Panc1 (cell line): ENCODE data around the gene GALNT1. TPM values are rescaled to one million over a fixed set of nuclear protein-coding genes. Genes with fewer than 3 reads are reported as not detected.
"Not testable (repeated sequence)": the region's sequence is repeated elsewhere in the genome, so short reads cannot be mapped to it uniquely, and the experiment has no call there.

Experiments used
- ATAC-seq: fragments of 200-7000 bp; cut with Tn5 transposase; 2 replicates; pipeline ENCODE4 v1.9.1; 2020; ENCODE audit warnings: mild to moderate bottlenecking, moderate library complexity
- BruUV-seq: library from RNA; stranded (reverse); fragments of 400-500 nt; replicated peaks from 2 replicates; lab custom pipeline; 2021; lab: Mats Ljungman, UMichigan
- CTCF ChIA-PET: fragments of 300-600 bp; sonication (Branson Sonifier 250); formaldehyde crosslinking; loops from one replicate; lab custom pipeline; 2022; ENCODE audit warnings: antibody characterized with exemption; lab: Charles Lee
- POLR2A ChIA-PET: fragments of 300-600 bp; sonication (Branson Sonifier 250); formaldehyde crosslinking; loops from one replicate; lab custom pipeline; 2022; ENCODE audit warnings: antibody characterized with exemption; lab: Charles Lee
- DNase-seq: peaks from one replicate; pipeline ENCODE4 v3.0.0-alpha.2; 2010; ENCODE audit warnings: low read depth, low spot score
- H3K27ac ChIP-seq: 2 replicates; pipeline ENCODE4 v1.5.1; 2011; ENCODE audit warnings: mild to moderate bottlenecking, low read length, inconsistent platforms
- H3K27me3 ChIP-seq: fragments of 200-500 bp; sonication (Bioruptor generic); 2 replicates; pipeline ENCODE4 v1.6.0; 2014; ENCODE audit warnings: low read length, inconsistent platforms; ENCODE audit not compliant: control insufficient read depth, insufficient read depth
- H3K36me3 ChIP-seq: fragments of 200-500 bp; sonication (Bioruptor generic); 2 replicates; pipeline ENCODE4 v1.5.1; 2014; ENCODE audit warnings: inconsistent platforms, mild to moderate bottlenecking, low read length, moderate library complexity; ENCODE audit not compliant: control insufficient read depth, insufficient read depth
- H3K4me1 ChIP-seq: 2 replicates; pipeline ENCODE4 v1.5.1; 2011; ENCODE audit warnings: inconsistent platforms, mild to moderate bottlenecking, low read length, moderate library complexity; ENCODE audit not compliant: control insufficient read depth, insufficient read depth
- H3K4me3 ChIP-seq, 2 experiments: 2 replicates each; pipeline ENCODE4 v1.5.1; 2011 to 2012; ENCODE audit warnings: low read depth in 2 of 2, low read length in 2 of 2, mild to moderate bottlenecking in 2 of 2, inconsistent platforms in 1 of 2, moderate library complexity in 1 of 2
- H3K9me3 ChIP-seq: fragments of 200-500 bp; sonication (Bioruptor generic); 2 replicates; pipeline ENCODE4 v1.5.1; 2014; ENCODE audit warnings: low read depth, mild to moderate bottlenecking, inconsistent platforms, low read length, moderate library complexity; ENCODE audit not compliant: control insufficient read depth, insufficient read depth
- POLR2AphosphoS5 ChIP-seq: IDR thresholded peaks from 2 replicates; pipeline ENCODE4 v1.6.1; 2012; ENCODE audit warnings: mild to moderate bottlenecking, low read depth, low read length, moderate library complexity
- SIN3A ChIP-seq: IDR thresholded peaks from 2 replicates; pipeline ENCODE4 v1.6.1; 2012; ENCODE audit warnings: low read depth, mild to moderate bottlenecking, low read length, moderate library complexity, borderline replicate concordance; ENCODE audit not compliant: insufficient read depth
- TCF7L2 ChIP-seq: IDR thresholded peaks from 2 replicates; pipeline ENCODE4 v1.6.1; 2011; ENCODE audit warnings: mild to moderate bottlenecking, low read depth, low read length, inconsistent platforms
- in situ Hi-C: cut with HindIII; loops from 2 replicates; pipeline ENCODE4 v1.10.0; 2016; ENCODE audit warnings: low sequenced_read_pairs, low pct_unique_long_range_greater_than_20kb
- intact Hi-C: fragments of 100-400 bp; cut with micrococcal nuclease; formaldehyde crosslinking; loops from one replicate; pipeline ENCODE4 v1.10.0; 2022; ENCODE audit not compliant: unreplicated experiment
- total RNA-seq: library from RNA; stranded (reverse); gene quantifications from one replicate; pipeline ENCODE4 v1.2.1, GENCODE V29; 2021; ENCODE audit not compliant: unreplicated experiment
- TF ChIP-seq, protein P1 (sequence below): fragments of 450-650 bp; IDR thresholded peaks from 2 replicates; pipeline ENCODE4 v1.5.1; 2017; ENCODE audit warnings: mild to moderate bottlenecking
- TF ChIP-seq, protein P2 (sequence below), 2 experiments: IDR thresholded peaks; 2 replicates each; pipeline ENCODE4 v1.6.1; 2011 to 2012; ENCODE audit warnings: low read depth in 2 of 2, control low read depth in 1 of 2, low read length in 1 of 2, mild to moderate bottlenecking in 1 of 2, moderate library complexity in 1 of 2; ENCODE audit not compliant: insufficient read depth in 1 of 2

GALNT1 gene
- total RNA-seq, 1 experiment from 2014 or later: 147 TPM

DNA sequence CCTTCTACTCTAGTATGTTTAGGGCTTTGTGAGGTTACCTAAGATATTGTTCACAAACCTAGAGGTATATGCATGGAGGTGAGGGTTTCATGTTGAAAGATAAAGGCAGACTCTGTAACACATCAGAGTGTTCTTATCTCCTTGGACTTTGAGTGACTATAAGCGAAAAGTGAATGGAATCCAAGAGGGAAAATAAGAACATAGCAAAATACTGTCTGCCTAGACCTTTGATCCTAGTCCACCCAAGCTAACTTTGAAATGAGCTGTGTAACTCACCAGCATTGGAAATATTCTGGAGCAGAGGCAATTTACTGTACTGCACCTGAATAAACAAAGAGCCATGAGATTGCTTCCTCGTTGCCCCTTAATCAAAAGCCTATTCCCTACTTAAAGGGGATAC, 28.2 kb upstream of the GALNT1 start:
- no peak overlapping the region for H3K27ac ChIP-seq
- ChIA-PET POLR2A (no interaction called here), CTCF (no interaction called here)
- H3K27me3 ChIP-seq: no peaks in the 10 kb centered on the region
- BruUV-seq: no TSS peak
- no peaks in the 10 kb centered on the region for H3K4me1 ChIP-seq
- TF ChIP-seq TCF7L2 (no peak), POLR2AphosphoS5 (no peak), SIN3A (no peak)
- TF ChIP-seq, protein P1, sequence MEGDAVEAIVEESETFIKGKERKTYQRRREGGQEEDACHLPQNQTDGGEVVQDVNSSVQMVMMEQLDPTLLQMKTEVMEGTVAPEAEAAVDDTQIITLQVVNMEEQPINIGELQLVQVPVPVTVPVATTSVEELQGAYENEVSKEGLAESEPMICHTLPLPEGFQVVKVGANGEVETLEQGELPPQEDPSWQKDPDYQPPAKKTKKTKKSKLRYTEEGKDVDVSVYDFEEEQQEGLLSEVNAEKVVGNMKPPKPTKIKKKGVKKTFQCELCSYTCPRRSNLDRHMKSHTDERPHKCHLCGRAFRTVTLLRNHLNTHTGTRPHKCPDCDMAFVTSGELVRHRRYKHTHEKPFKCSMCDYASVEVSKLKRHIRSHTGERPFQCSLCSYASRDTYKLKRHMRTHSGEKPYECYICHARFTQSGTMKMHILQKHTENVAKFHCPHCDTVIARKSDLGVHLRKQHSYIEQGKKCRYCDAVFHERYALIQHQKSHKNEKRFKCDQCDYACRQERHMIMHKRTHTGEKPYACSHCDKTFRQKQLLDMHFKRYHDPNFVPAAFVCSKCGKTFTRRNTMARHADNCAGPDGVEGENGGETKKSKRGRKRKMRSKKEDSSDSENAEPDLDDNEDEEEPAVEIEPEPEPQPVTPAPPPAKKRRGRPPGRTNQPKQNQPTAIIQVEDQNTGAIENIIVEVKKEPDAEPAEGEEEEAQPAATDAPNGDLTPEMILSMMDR: no peak
- TF ChIP-seq, protein P2, sequence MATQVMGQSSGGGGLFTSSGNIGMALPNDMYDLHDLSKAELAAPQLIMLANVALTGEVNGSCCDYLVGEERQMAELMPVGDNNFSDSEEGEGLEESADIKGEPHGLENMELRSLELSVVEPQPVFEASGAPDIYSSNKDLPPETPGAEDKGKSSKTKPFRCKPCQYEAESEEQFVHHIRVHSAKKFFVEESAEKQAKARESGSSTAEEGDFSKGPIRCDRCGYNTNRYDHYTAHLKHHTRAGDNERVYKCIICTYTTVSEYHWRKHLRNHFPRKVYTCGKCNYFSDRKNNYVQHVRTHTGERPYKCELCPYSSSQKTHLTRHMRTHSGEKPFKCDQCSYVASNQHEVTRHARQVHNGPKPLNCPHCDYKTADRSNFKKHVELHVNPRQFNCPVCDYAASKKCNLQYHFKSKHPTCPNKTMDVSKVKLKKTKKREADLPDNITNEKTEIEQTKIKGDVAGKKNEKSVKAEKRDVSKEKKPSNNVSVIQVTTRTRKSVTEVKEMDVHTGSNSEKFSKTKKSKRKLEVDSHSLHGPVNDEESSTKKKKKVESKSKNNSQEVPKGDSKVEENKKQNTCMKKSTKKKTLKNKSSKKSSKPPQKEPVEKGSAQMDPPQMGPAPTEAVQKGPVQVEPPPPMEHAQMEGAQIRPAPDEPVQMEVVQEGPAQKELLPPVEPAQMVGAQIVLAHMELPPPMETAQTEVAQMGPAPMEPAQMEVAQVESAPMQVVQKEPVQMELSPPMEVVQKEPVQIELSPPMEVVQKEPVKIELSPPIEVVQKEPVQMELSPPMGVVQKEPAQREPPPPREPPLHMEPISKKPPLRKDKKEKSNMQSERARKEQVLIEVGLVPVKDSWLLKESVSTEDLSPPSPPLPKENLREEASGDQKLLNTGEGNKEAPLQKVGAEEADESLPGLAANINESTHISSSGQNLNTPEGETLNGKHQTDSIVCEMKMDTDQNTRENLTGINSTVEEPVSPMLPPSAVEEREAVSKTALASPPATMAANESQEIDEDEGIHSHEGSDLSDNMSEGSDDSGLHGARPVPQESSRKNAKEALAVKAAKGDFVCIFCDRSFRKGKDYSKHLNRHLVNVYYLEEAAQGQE (IDR thresholded peaks at IDR 0.05; ENCODE audit: insufficient read depth in 1 of 2, low read depth in 2 of 2, low read length in 1 of 2): no peak
- ATAC-seq: no peak
- H3K4me3 ChIP-seq: no peak overlapping the region
- in situ Hi-C loops (no loop called here), intact Hi-C loops (no loop called here)
- H3K36me3 ChIP-seq: no peaks in the 10 kb centered on the region
- DNase-seq: no peak
- no peaks in the 10 kb centered on the region for H3K9me3 ChIP-seq

DNA sequence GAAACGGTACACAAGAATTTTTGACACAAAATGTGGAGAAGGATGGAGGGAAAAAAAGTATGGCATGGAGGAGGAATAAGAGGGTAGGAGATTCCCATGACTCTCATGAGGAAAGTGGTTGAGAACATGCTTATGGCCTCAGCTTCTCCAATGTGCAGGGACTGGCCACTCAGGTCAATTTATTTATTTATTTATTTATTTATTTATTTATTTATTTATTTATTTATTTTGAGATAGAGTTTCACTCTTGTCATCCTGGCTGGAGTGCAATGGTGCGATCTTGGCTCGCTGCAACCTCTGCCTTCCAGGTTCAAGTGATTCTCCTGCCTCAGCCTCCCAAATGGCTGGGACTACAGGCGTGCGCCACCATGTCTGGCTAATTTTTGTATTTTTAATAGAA, 26.0 kb upstream of the GALNT1 start:
- CTCF ChIA-PET, ATAC-seq, H3K9me3 ChIP-seq, H3K4me3 ChIP-seq, H3K27ac ChIP-seq, DNase-seq, intact Hi-C loops, H3K27me3 ChIP-seq, H3K4me1 ChIP-seq, POLR2A ChIA-PET, in situ Hi-C loops, H3K36me3 ChIP-seq, BruUV-seq: not testable (repeated sequence)

DNA sequence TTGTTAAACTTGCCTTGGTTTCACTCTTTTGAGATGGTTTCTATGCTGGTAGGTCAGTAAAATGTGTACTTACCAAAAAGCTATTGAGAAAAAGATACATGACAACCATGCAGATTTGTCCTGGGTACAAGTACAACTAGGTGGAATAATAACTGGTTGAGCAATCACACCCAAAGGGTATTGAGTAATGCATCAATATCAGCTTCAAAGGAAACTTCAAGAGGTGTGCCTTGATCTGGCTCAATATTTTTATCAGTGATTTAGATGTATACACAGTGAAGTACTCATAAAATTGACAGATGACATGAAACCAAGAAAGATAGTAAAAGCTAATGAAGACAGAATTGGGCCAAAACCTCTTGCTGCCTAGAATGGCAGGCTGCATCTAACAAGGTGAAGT, 21.7 kb upstream of the GALNT1 start:
- ChIA-PET CTCF (no interaction called here), POLR2A (no interaction called here)
- Histone ChIP-seq H3K27me3 (no peaks in the 10 kb centered on the region), H3K27ac (no peak overlapping the region), H3K4me3 (no peak overlapping the region), H3K36me3 (no peaks in the 10 kb centered on the region), H3K9me3 (no peaks in the 10 kb centered on the region), H3K4me1 (no peaks in the 10 kb centered on the region)
- ATAC-seq: no peak
- no peak for DNase-seq
- in situ Hi-C loops (no loop called here), intact Hi-C loops (no loop called here)
- TF ChIP-seq POLR2AphosphoS5 (no peak), SIN3A (no peak), TCF7L2 (no peak)
- TF ChIP-seq, protein P1: no peak
- TF ChIP-seq, protein P2 (IDR thresholded peaks at IDR 0.05; ENCODE audit: insufficient read depth in 1 of 2, low read depth in 2 of 2, low read length in 1 of 2): no peak
- no TSS peak for BruUV-seq
